Measurements from ENCODE around the gene MIF. TPM values are rescaled to one million over a fixed set of nuclear protein-coding genes. Genes with fewer than 3 reads are reported as not detected.

MIF gene
- total RNA-seq, 1 experiment from 2014 or later, result 1,068 TPM

DNA sequence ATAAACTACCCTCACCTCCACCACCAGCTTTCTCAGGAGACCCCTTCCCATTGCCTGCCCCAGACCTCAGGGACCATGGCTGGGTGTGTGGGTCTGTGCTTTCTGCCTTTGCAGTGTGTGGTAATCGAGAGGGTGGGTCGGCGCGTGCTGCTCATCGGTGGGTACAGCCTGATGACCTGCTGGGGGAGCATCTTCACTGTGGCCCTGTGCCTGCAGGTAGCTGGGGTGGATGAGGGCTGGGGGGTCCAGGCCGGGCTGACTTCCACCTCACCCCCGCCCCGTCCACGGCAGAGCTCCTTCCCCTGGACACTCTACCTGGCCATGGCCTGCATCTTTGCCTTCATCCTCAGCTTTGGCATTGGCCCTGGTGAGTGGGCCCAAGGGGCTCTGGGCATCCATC lies 10.5 kb upstream of the MIF start:
- no peak overlapping the region for H3K4me3 Mint-ChIP-seq
- no peaks in the 10 kb centered on the region for H3K27me3 Mint-ChIP-seq (ENCODE audit: low read depth)
- Histone ChIP-seq H3K18ac (ENCODE audit: insufficient read length, low read depth, low read length) (no peak overlapping the region), H3K23ac (ENCODE audit: insufficient read length, low read depth, low read length) (no peak overlapping the region), H4K91ac (ENCODE audit: insufficient read length, low read depth, low read length) (no peak overlapping the region), H3K79me2 (ENCODE audit: insufficient read depth, low read length) (no peaks in the 10 kb centered on the region), H3T11ph (ENCODE audit: low read length) (no peak overlapping the region), H3K4ac (ENCODE audit: low read depth, low read length) (no peak overlapping the region), H3K79me1 (ENCODE audit: insufficient read depth, low read depth, low read length, poor library complexity, severe bottlenecking) (no peaks in the 10 kb centered on the region), H3K4me1 (ENCODE audit: insufficient read depth, low read length) (no peaks in the 10 kb centered on the region; the same call in 1 of the 2 replicates), H3K27me3 (ENCODE audit: insufficient read depth, low read length) (no peaks in the 10 kb centered on the region), H4K8ac (replicated peaks; ENCODE audit: insufficient read length, low read depth, low read length) (no peak overlapping the region), H3K23me2 (ENCODE audit: insufficient read length, low read depth, low read length, poor library complexity, severe bottlenecking) (no peaks in the 10 kb centered on the region), H3K27ac (ENCODE audit: insufficient read length, low read depth, low read length) (no peak overlapping the region), H2BK5ac (ENCODE audit: insufficient read length, low read length) (no peak overlapping the region), H3K9ac (ENCODE audit: extremely low read depth, insufficient read length, low read length) (no peak overlapping the region), H2BK12ac (ENCODE audit: insufficient read length, low read depth, low read length) (no peak overlapping the region), H3K4me2 (ENCODE audit: insufficient read depth, insufficient read length, low read length) (no peak overlapping the region), H2BK20ac (ENCODE audit: low read depth, low read length, poor library complexity, severe bottlenecking) (no peak overlapping the region), H2BK15ac (ENCODE audit: low read depth, low read length) (no peak overlapping the region), H3K9me3 (ENCODE audit: control insufficient read depth, low read depth, low read length) (no peaks in the 10 kb centered on the region), H2BK120ac (ENCODE audit: low read depth, low read length, poor library complexity, severe bottlenecking) (no peak overlapping the region), H4K5ac (ENCODE audit: insufficient read length, low read depth, low read length) (no peak overlapping the region), H3K14ac (ENCODE audit: insufficient read depth, low read length) (no peak overlapping the region), H2AFZ (ENCODE audit: low read length) (no peak overlapping the region), H2AK5ac (ENCODE audit: insufficient read length, low read length) (no peak overlapping the region), H4K20me1 (ENCODE audit: control insufficient read depth, insufficient read depth, insufficient read length) (no peaks in the 10 kb centered on the region), H3K56ac (ENCODE audit: insufficient read length, low read depth, low read length) (no peak overlapping the region)
- WGBS (ENCODE audit: extremely low coverage, insufficient read length, low lambda C conversion rate), result no CpG with 5 or more reads among the region's 9 CpGs
- no peaks in the 10 kb centered on the region for H3K9me3 Mint-ChIP-seq
- peaks cover 2 to 10% (median 5%) of the 10 kb centered on the region in 3 experiments; a peak in 3 of 7 replicates for H3K36me3 Mint-ChIP-seq (ENCODE audit: insufficient read depth in 1 of 3, low read depth in 3 of 3)
- H3K27ac Mint-ChIP-seq, result no peak overlapping the region
- no peak for TF ChIP-seq CTCF (conservative IDR thresholded peaks at IDR 0.05)
- DNase-seq, result no peak
- no peaks in the 10 kb centered on the region for H3K4me1 Mint-ChIP-seq
